Activated T-helper 2 cell treated with anti-CD3 and anti-CD28 coated beads, Interferon-gamma antibody, Interleukin-2, Interleukin-4, amounts not matched to agents 10 μg/mL and 5 μg/mL and 100 μg/mL, durations not matched to agents 14 hours and 24 hours and 36 hours (primary cell): ENCODE data around the gene NOXO1. TPM values are rescaled to one million over a fixed set of nuclear protein-coding genes. Genes with fewer than 3 reads are reported as not detected.
A peak's percentile ranks its signal among the peaks of the same experiment; 100 is the strongest.

ENCODE experiments used
- DNase-seq: peaks from one replicate; pipeline ENCODE4 v3.0.0; 2021; ENCODE audit warnings: low spot score
- H3K27ac Mint-ChIP-seq: one replicate; pipeline ENCODE4 v1.8.0; 2021; ENCODE audit warnings: mixed read lengths
- H3K27me3 Mint-ChIP-seq: one replicate; pipeline ENCODE4 v1.8.0; 2021; ENCODE audit warnings: low read depth, mixed read lengths
- H3K36me3 Mint-ChIP-seq: one replicate; pipeline ENCODE4 v1.8.0; 2021; ENCODE audit warnings: low read depth, mixed read lengths
- H3K4me1 Mint-ChIP-seq: one replicate; pipeline ENCODE4 v1.8.0; 2021; ENCODE audit warnings: low read depth, mixed read lengths
- H3K4me3 Mint-ChIP-seq: one replicate; pipeline ENCODE4 v1.8.0; 2021; ENCODE audit warnings: low read depth, mild to moderate bottlenecking, moderate library complexity, mixed read lengths
- H3K9me3 Mint-ChIP-seq: one replicate; pipeline ENCODE4 v1.8.0; 2021; ENCODE audit warnings: mixed read lengths
- intact Hi-C: fragments of 100-400 bp; cut with micrococcal nuclease; formaldehyde crosslinking; loops from one replicate; pipeline ENCODE4 v1.15.1; 2023
- total RNA-seq: library from RNA; stranded (reverse); gene quantifications from 2 replicates; pipeline ENCODE4 v1.2.3, GENCODE V29; 2022

The NOXO1 gene
- total RNA-seq, 1 donor from 2014 or later, result 0.23 TPM

GRCh38 chr16:2008631-2009163 is 27.4 kb upstream of the NOXO1 start:
- no peak for DNase-seq
- no peaks in the 10 kb centered on the region for H3K27me3 Mint-ChIP-seq
- H3K27ac Mint-ChIP-seq, result peak overlapping the region; percentile 78
- intact Hi-C loops, result loop anchor here (1.0 to 5.0 kb wide), 2 partner anchors 16 to 39 kb away; partner anchors contain the start of genes NTHL1 and TSC2
- H3K4me1 Mint-ChIP-seq, result peaks cover 22% of the 10 kb centered on the region
- peaks cover 33% of the 10 kb centered on the region for H3K36me3 Mint-ChIP-seq
- no peaks in the 10 kb centered on the region for H3K9me3 Mint-ChIP-seq
- H3K4me3 Mint-ChIP-seq, result peak overlapping the region; percentile 86

GRCh38 chr16:2008009-2008526 is 26.8 kb upstream of the NOXO1 start:
- DNase-seq, result no peak
- Mint-ChIP-seq H3K27me3 (no peaks in the 10 kb centered on the region), H3K4me3 (peak overlapping the region; percentile 86), H3K36me3 (peaks cover 33% of the 10 kb centered on the region), H3K27ac (peak overlapping the region; percentile 78), H3K9me3 (no peaks in the 10 kb centered on the region), H3K4me1 (peaks cover 22% of the 10 kb centered on the region)
- intact Hi-C loops, result loop anchor here (5.0 kb wide), 1 partner anchor 39 kb away; the partner anchor contains the start of genes NTHL1 and TSC2

GRCh38 chr16:2007081-2007836 is 26.0 kb upstream of the NOXO1 start:
- Mint-ChIP-seq H3K4me3 (peak overlapping the region; percentile 86), H3K36me3 (peaks cover 37% of the 10 kb centered on the region), H3K4me1 (peaks cover 22% of the 10 kb centered on the region), H3K9me3 (no peaks in the 10 kb centered on the region), H3K27me3 (no peaks in the 10 kb centered on the region), H3K27ac (peak overlapping the region; percentile 78)
- intact Hi-C loops, result loop anchor here (5.0 kb wide), 1 partner anchor 40 kb away; the partner anchor contains the start of genes NTHL1 and TSC2
- DNase-seq, result no peak

- H3K27ac Mint-ChIP-seq, result no peak overlapping the region
- peaks cover 43% of the 10 kb centered on the region for H3K36me3 Mint-ChIP-seq
- H3K4me1 Mint-ChIP-seq, result peaks cover 22% of the 10 kb centered on the region
- H3K4me3 Mint-ChIP-seq, result peak overlapping the region; percentile 39
- no peak for DNase-seq
- no peaks in the 10 kb centered on the region for H3K9me3 Mint-ChIP-seq
- no peaks in the 10 kb centered on the region for H3K27me3 Mint-ChIP-seq
- intact Hi-C loops, result loop anchor here (5.0 kb wide), 1 partner anchor 41 kb away; the partner anchor contains the start of genes NTHL1 and TSC2
Measured at GRCh38 chr16:2006317-2006716, 25.0 kb upstream of the NOXO1 start.

GRCh38 chr16:2005646-2006045 is 24.4 kb upstream of the NOXO1 start:
- peaks cover 22% of the 10 kb centered on the region for H3K4me1 Mint-ChIP-seq
- peaks cover 48% of the 10 kb centered on the region for H3K36me3 Mint-ChIP-seq
- no peaks in the 10 kb centered on the region for H3K27me3 Mint-ChIP-seq
- H3K4me3 Mint-ChIP-seq, result no peak overlapping the region
- no peak for DNase-seq
- H3K9me3 Mint-ChIP-seq, result no peaks in the 10 kb centered on the region
- intact Hi-C loops, result loop anchor here (5.0 kb wide), 1 partner anchor 42 kb away; the partner anchor contains the start of genes NTHL1 and TSC2
- H3K27ac Mint-ChIP-seq, result no peak overlapping the region

DNA sequence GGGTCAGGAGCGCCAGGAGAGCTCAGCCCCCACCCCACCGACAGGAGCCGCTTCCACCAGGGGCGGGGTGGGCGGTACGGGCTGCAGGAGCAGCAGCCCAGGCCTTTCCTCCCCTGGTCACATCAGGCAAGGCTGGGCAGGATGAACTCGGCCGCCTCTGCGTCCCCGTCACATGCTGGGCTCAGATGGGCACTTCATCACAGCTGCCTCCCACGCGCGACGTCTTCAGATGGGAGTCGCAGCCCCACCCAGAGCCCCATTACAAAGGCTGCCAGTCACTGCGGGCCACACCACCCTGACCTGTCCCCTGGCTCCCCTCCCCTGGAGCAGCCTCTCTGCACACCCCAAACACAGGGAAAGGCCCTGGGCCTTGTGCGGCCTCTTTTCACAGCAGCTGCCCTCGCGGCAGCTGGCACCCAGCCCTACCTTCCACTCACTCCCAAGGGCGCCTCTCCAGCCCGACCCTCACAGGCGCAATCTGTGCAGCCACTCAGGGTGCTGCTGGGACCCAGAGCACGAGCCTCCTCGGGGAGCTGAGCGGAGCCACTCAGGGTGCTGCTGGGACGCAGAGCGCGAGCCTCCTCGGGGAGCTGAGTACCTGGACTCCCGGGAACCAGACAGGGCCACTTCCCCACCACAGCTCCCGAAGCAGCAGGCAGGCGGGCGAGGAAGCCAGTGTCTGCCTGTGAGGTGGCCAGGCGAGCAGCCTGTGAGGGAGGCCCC is 23.7 kb upstream of the NOXO1 start:
- H3K9me3 Mint-ChIP-seq, result no peaks in the 10 kb centered on the region
- no peak overlapping the region for H3K4me3 Mint-ChIP-seq
- H3K4me1 Mint-ChIP-seq, result peaks cover 18% of the 10 kb centered on the region
- peaks cover 44% of the 10 kb centered on the region for H3K36me3 Mint-ChIP-seq
- H3K27me3 Mint-ChIP-seq, result no peaks in the 10 kb centered on the region
- H3K27ac Mint-ChIP-seq, result no peak overlapping the region
- DNase-seq, result no peak
- intact Hi-C loops, result loop anchor here (5.0 kb wide), 1 partner anchor 42 kb away; the partner anchor contains the start of genes NTHL1 and TSC2

DNA sequence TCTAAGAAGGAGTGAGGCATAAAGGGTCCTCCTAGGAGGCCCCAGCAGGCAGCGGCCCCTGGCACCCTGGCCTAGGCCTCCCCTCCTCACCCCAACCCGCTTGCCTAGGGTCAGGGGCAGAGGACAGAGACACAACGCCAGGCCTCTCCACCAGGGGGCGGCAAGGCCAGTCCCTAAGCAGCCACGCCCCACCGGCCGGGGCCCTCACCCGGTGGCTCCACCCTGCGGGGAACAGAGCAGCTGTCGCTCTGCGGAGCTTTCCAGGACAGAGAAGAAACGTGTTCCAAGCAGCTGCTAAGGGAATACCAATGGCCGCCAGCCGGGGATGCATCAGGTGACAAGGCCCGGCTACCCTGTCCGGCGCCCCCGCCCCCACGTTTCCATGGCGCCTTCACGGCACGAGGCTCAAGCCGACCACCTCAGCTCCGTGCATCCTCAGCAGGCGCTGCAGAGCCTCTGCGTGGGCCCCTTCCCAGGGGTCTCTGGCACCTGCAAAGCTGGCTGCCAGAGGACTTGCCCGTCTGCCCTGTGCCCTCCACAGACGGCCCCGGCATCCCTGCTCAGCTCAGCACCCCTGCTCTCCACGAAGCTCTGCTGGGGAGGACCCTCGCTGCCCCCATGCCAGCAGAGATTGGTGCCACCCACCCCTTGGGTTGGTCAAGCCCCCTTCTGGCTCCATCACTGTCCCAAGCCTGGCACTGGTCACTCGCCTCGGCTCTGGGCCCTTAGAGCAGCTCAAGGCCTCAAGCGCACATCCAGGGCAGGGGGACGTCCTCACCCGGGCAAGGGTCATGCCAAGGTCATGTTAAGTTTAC is 22.8 kb upstream of the NOXO1 start:
- intact Hi-C loops, result no loop called here
- DNase-seq, result peak; percentile 83
- Mint-ChIP-seq H3K9me3 (no peaks in the 10 kb centered on the region), H3K27ac (no peak overlapping the region), H3K4me3 (no peak overlapping the region), H3K36me3 (peaks cover 44% of the 10 kb centered on the region), H3K27me3 (no peaks in the 10 kb centered on the region), H3K4me1 (peaks cover 18% of the 10 kb centered on the region)

GRCh38 chr16:2003231-2003826 is 22.1 kb upstream of the NOXO1 start:
- intact Hi-C loops, result no loop called here
- no peak for DNase-seq
- Mint-ChIP-seq H3K9me3 (no peaks in the 10 kb centered on the region), H3K27me3 (no peaks in the 10 kb centered on the region), H3K27ac (no peak overlapping the region), H3K4me1 (peaks cover 13% of the 10 kb centered on the region), H3K4me3 (no peak overlapping the region), H3K36me3 (peaks cover 39% of the 10 kb centered on the region)

DNA sequence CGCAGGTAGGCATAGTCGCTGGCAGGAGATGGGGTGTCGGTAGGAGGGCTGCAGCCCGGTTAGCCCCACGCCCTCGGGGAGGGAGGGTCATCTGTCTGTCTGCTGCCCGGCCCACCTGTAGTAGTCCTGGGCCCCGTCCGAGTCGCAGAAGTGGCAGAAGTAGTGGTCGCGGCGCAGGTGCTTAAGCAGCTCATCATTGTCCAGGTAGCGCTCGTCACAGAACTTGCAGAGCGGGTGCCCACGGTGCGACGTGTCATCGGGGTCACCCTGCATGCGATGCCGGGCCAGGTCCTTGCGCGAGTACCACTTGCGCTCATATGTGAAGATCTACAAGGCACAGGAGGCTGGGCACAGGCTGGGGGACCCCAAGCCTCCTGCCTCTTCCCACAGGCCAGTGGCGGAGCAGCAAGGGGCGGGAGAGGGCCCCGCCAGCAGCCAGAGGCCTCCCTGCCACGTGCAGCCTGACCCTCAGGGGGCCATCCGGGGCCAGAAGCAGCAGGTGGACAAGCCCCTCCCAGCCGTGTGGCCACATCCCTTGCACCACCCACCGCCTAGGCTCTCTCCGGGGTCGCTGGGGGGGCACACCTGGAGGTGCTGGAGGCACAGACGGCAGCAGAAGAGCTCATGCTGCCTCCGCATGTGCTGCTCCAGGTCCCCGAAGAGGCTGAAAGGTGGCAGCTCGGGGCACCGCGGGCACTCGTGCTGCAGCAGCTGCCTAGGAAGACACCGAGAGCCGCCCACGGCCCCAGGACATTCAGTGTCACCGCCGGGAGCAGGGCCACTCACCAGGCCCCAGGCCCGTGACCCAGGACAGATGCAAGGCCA is 21.3 kb upstream of the NOXO1 start:
- intact Hi-C loops, result no loop called here
- Mint-ChIP-seq H3K4me1 (peaks cover 9% of the 10 kb centered on the region), H3K9me3 (no peaks in the 10 kb centered on the region), H3K27me3 (no peaks in the 10 kb centered on the region), H3K36me3 (peaks cover 39% of the 10 kb centered on the region), H3K4me3 (no peak overlapping the region), H3K27ac (no peak overlapping the region)
- no peak for DNase-seq

- Mint-ChIP-seq H3K27ac (no peak overlapping the region), H3K36me3 (peaks cover 36% of the 10 kb centered on the region), H3K27me3 (no peaks in the 10 kb centered on the region), H3K4me1 (peaks cover 4% of the 10 kb centered on the region), H3K4me3 (no peak overlapping the region), H3K9me3 (no peaks in the 10 kb centered on the region)
- DNase-seq, result no peak
- intact Hi-C loops, result no loop called here
Measured at GRCh38 chr16:2001456-2002355, 20.4 kb upstream of the NOXO1 start.
